BJ (cell line): ENCODE data around the gene DISP3. TPM values are rescaled to one million over a fixed set of nuclear protein-coding genes. Genes with fewer than 3 reads are reported as not detected.

Experiments used
- CTCF ChIA-PET: fragments of 350-600 bp; formaldehyde crosslinking; extraction: SDS; loops from one replicate; lab custom pipeline; 2021; ENCODE audit warnings: antibody characterized with exemption, inconsistent platforms; lab: Yijun Ruan, JAX
- POLR2A ChIA-PET: fragments of 300-600 bp; sonication (Branson Sonifier 250); formaldehyde crosslinking; extraction: SDS; loops from one replicate; lab custom pipeline; 2021; ENCODE audit warnings: antibody characterized with exemption; lab: Charles Lee
- DNase-seq: peaks from one replicate; pipeline ENCODE4 v3.0.0-alpha.2; 2011; ENCODE audit warnings: low read depth
- H3K27me3 ChIP-seq: 2 replicates; pipeline ENCODE4 v1.6.0; 2011; ENCODE audit warnings: low read length; ENCODE audit not compliant: control insufficient read depth, insufficient read depth
- H3K36me3 ChIP-seq: 2 replicates; pipeline ENCODE4 v1.5.1; 2011; ENCODE audit warnings: low read length; ENCODE audit not compliant: control insufficient read depth, insufficient read depth
- H3K4me3 ChIP-seq: 2 replicates; pipeline ENCODE4 v1.5.1; 2011; ENCODE audit warnings: low read depth, mild to moderate bottlenecking, control low read depth, low read length
- polyA plus RNA-seq: library from polyadenylated mRNA; depleted of rRNA; stranded (reverse); fragments of >200 nt; gene quantifications from 2 replicates; pipeline ENCODE4 v1.2.3, GENCODE V29; 2011
- TF ChIP-seq, protein P1 (sequence below): IDR thresholded peaks from 2 replicates; pipeline ENCODE4 v1.5.1; 2011; ENCODE audit warnings: low read depth, mild to moderate bottlenecking, control low read depth, inconsistent platforms, low read length, moderate library complexity; ENCODE audit not compliant: insufficient read depth

The DISP3 gene
- polyA plus RNA-seq, 1 experiment: 0.02 TPM

DNA sequence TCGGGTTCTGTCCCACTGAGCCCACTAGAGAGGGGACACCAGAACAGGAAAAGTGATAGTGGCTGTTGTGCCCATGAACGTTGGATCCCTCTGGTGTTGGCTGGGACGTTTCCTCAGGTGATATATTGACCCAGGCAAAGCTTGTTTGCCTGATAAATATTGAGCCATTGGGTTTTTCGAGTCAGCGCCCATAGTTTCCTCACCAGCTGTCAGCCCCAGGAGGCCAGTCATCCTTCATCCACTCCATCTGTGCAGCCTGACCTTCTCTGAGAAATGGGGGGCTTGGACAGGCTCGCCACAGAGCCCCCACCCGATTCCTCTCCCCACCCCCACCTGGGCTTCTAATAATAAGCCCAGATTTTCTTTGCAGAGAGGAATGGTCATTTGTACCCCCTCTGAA is 13.3 kb downstream of the DISP3 start:
- Histone ChIP-seq H3K27me3 (no peaks in the 10 kb centered on the region), H3K36me3 (no peaks in the 10 kb centered on the region), H3K4me3 (no peak overlapping the region)
- CTCF ChIA-PET: no interaction called here
- POLR2A ChIA-PET: no interaction called here
- DNase-seq: no peak
- TF ChIP-seq, protein P1, sequence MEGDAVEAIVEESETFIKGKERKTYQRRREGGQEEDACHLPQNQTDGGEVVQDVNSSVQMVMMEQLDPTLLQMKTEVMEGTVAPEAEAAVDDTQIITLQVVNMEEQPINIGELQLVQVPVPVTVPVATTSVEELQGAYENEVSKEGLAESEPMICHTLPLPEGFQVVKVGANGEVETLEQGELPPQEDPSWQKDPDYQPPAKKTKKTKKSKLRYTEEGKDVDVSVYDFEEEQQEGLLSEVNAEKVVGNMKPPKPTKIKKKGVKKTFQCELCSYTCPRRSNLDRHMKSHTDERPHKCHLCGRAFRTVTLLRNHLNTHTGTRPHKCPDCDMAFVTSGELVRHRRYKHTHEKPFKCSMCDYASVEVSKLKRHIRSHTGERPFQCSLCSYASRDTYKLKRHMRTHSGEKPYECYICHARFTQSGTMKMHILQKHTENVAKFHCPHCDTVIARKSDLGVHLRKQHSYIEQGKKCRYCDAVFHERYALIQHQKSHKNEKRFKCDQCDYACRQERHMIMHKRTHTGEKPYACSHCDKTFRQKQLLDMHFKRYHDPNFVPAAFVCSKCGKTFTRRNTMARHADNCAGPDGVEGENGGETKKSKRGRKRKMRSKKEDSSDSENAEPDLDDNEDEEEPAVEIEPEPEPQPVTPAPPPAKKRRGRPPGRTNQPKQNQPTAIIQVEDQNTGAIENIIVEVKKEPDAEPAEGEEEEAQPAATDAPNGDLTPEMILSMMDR: no peak

DNA sequence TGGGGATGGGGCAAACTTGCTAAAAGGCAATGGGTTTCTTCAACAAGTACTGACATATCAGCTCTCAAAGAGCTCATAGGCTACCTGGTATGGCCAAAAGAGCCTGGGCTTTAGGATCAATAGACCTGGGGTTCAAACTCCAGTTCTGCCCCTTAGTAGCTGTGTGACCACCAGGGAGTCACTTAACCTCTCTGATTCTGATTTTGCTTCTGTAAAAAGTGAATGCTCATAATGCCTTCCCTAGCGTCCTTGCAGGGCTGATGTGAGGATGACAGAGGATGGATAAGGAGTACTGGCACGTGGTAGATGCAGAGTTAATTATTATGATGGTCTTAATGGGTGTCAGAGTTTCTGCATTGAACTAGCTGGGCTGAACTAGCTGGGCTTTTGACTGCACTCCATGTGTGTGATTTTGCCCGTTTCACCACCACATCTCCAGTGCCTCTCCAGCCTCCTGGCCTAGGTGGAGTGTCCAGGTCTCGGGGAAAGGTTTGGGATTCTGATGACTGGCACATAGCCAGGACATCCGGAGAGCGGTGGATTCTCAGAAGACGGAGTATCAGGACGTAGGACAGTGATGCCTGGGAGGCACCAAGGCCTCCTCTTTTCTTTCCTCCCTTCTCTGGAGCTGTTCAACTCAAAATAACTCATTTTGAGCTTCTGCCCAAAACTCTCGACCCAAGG is 15.2 kb downstream of the DISP3 start:
- ChIA-PET POLR2A (no interaction called here), CTCF (interaction anchor here (0.9 kb wide), 2 partner anchors 9 to 30 kb away, joined by 3 to 5 read pairs; no protein-coding TSS in a partner anchor)
- TF ChIP-seq, protein P1: no peak
- H3K36me3 ChIP-seq: no peaks in the 10 kb centered on the region
- no peak overlapping the region for H3K4me3 ChIP-seq
- DNase-seq: no peak
- H3K27me3 ChIP-seq: no peaks in the 10 kb centered on the region

DNA sequence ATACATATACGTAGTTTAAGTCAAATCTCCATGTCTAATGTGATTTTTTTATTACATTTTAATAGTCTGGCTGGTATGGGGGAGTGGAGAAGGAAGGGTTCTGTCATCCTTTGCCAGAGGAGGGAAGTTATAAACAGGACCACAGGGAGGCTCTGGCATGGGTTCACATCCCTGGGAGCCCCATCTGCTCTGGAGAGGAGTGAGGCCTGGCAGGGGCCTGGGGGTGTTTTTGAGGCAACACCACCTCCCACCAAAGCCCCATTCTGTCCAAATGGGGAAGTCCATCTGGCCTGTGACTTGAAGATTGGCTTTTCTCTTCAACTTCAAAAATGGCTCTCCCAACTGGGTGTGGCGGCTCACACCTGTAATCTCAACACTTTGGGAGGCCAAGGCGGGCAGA is 15.8 kb downstream of the DISP3 start:
- Histone ChIP-seq H3K4me3 (no peak overlapping the region), H3K27me3 (no peaks in the 10 kb centered on the region), H3K36me3 (no peaks in the 10 kb centered on the region)
- TF ChIP-seq, protein P1: no peak
- ChIA-PET CTCF (interaction anchor here (0.9 kb wide), 2 partner anchors 8 to 31 kb away, joined by 3 to 5 read pairs; no protein-coding TSS in a partner anchor), POLR2A (no interaction called here)
- DNase-seq: no peak

DNA sequence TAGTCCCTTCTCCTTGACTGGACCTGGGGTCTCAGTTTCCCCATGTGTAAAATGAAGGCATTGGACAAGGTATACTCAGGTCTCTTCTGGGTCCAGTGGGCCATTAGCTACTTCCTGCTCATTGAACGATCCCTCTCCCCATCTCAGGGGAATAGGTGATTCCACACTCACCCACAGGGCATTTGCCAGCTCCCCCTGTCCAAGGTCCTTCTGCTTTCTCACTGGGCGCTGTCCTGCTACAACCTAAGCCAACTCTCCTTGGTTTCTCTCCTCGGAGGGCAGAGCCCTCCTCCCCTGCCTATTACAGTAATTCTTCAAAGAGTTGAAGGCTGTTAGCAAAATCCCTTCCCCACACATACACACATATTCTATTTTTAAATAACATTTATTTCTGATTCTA is 16.6 kb downstream of the DISP3 start:
- CTCF ChIA-PET: no interaction called here
- TF ChIP-seq, protein P1: no peak
- POLR2A ChIA-PET: no interaction called here
- Histone ChIP-seq H3K4me3 (no peak overlapping the region), H3K36me3 (no peaks in the 10 kb centered on the region), H3K27me3 (no peaks in the 10 kb centered on the region)
- no peak for DNase-seq

DNA sequence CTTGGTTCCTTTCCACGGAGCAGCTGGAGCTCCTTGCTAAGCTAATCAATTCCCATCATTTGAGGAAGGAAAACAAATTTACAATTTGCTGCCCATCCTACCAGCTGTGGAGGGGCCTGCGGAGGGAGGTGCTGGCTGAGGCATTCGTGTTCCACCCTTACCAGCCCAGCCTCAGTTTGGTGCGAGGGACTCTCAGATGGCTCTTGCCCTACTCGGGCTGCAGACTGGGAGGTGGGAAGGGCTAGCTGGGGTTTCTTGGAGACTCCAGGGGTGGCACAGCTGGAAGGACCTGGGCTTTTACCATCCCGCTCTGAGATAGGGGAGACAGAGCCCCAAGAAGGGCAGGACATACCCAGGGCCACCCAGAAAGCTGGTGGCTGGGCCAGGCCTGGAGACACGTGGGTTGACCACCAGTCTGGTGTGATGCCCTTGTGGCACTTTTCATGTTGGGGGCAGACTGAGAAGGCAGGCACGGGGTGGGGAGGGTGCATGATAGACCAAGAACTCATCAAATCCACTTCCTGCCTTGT is 17.7 kb downstream of the DISP3 start:
- ChIA-PET CTCF (no interaction called here), POLR2A (no interaction called here)
- TF ChIP-seq, protein P1: no peak
- H3K27me3 ChIP-seq: no peaks in the 10 kb centered on the region
- no peaks in the 10 kb centered on the region for H3K36me3 ChIP-seq
- no peak overlapping the region for H3K4me3 ChIP-seq
- DNase-seq: no peak
